Neural cell (in vitro differentiated cells): ENCODE data around the gene KCTD12. TPM values are rescaled to one million over a fixed set of nuclear protein-coding genes. Genes with fewer than 3 reads are reported as not detected.

Experiments
- H2AFZ ChIP-seq: fragments of 200-600, 300-800 bp; sonication (generic), shearing (Covaris generic); 2 replicates; pipeline ENCODE4 v1.6.0; 2014; ENCODE audit warnings: low read depth, mild to moderate bottlenecking, antibody characterized with exemption, low read length, moderate library complexity
- H3F3A ChIP-seq: fragments of 200-600 bp; shearing (Covaris generic); 2 replicates; pipeline ENCODE4 v1.6.1; 2016; ENCODE audit warnings: mild to moderate bottlenecking, moderate library complexity, mixed read lengths, antibody characterized with exemption, low read length; ENCODE audit not compliant: insufficient read depth, poor library complexity, severe bottlenecking
- H3K27ac ChIP-seq: fragments of 200-600, 300-800 bp; sonication (generic), shearing (Covaris generic); 2 replicates; pipeline ENCODE4 v1.5.1; 2014; ENCODE audit warnings: mild to moderate bottlenecking, low read length, moderate library complexity
- H3K27me3 ChIP-seq: fragments of 300-800, 200-600 bp; sonication (generic), shearing (Covaris generic); 2 replicates; pipeline ENCODE4 v1.6.0; 2014; ENCODE audit warnings: mild to moderate bottlenecking, low read depth, low read length, moderate library complexity; ENCODE audit not compliant: insufficient read depth
- H3K36me3 ChIP-seq: fragments of 300-800, 200-600 bp; sonication (generic), shearing (Covaris generic); 2 replicates; pipeline ENCODE4 v1.5.1; 2014; ENCODE audit warnings: mild to moderate bottlenecking, antibody characterized with exemption, low read length, moderate library complexity; ENCODE audit not compliant: insufficient read depth
- H3K4me2 ChIP-seq: fragments of 300-800, 200-600 bp; sonication (generic), shearing (Covaris generic); 2 replicates; pipeline ENCODE4 v1.6.0; 2014; ENCODE audit warnings: mild to moderate bottlenecking, low read length
- H3K4me3 ChIP-seq: fragments of 300-800, 200-600 bp; sonication (generic), shearing (Covaris generic); 2 replicates; pipeline ENCODE4 v1.5.1; 2014; ENCODE audit warnings: mild to moderate bottlenecking, low read length, moderate library complexity
- H3K79me2 ChIP-seq: fragments of 200-600 bp; shearing (Covaris generic); replicated peaks from 2 replicates; pipeline ENCODE4 v1.6.0; 2014; ENCODE audit warnings: mild to moderate bottlenecking, low read length, moderate library complexity; ENCODE audit not compliant: insufficient read depth
- H3K9ac ChIP-seq: fragments of 300-800, 200-600 bp; sonication (generic), shearing (Covaris generic); 2 replicates; pipeline ENCODE4 v1.6.1; 2016; ENCODE audit warnings: mild to moderate bottlenecking, low read length, mixed read lengths
- H3K9me2 ChIP-seq: fragments of 200-600 bp; shearing (Covaris generic); 2 replicates; pipeline ENCODE4 v1.6.1; 2016; ENCODE audit warnings: mild to moderate bottlenecking, low read length, mixed read lengths; ENCODE audit not compliant: insufficient read depth
- H3K9me3 ChIP-seq: fragments of 200-600, 300-800 bp; sonication (generic), shearing (Covaris generic); 2 replicates; pipeline ENCODE4 v1.6.1; 2016; ENCODE audit warnings: mild to moderate bottlenecking, mixed run types, low read length, moderate library complexity, mixed read lengths
- H4K20me1 ChIP-seq: fragments of 200-600 bp; shearing (Covaris generic); 2 replicates; pipeline ENCODE4 v1.6.1; 2016; ENCODE audit warnings: mild to moderate bottlenecking, mixed run types; ENCODE audit not compliant: insufficient read depth
- EP300 ChIP-seq: fragments of 450-650 bp; conservative IDR thresholded peaks from 2 replicates; pipeline ENCODE4 v1.6.1; 2014; ENCODE audit warnings: antibody characterized with exemption, mild to moderate bottlenecking, moderate library complexity; ENCODE audit not compliant: poor library complexity, severe bottlenecking
- EZH2 ChIP-seq: fragments of 200-600, 300-800 bp; shearing (Covaris generic), sonication (generic); IDR thresholded peaks from 2 replicates; pipeline ENCODE4 v1.6.1; 2014; ENCODE audit warnings: antibody characterized with exemption, low read length, borderline replicate concordance, mild to moderate bottlenecking; ENCODE audit not compliant: insufficient read depth, poor library complexity, severe bottlenecking
- MXI1 ChIP-seq: fragments of 450-650 bp; conservative IDR thresholded peaks from 2 replicates; pipeline ENCODE4 v1.6.1; 2014; ENCODE audit warnings: antibody characterized with exemption, mild to moderate bottlenecking; ENCODE audit not compliant: poor library complexity, severe bottlenecking
- POLR2AphosphoS5 ChIP-seq: IDR thresholded peaks from 2 replicates; pipeline ENCODE4 v1.6.1; 2012
- RAD21 ChIP-seq: fragments of 450-650 bp; conservative IDR thresholded peaks from 2 replicates; pipeline ENCODE4 v1.6.1; 2014; ENCODE audit warnings: antibody characterized with exemption, mild to moderate bottlenecking, moderate library complexity
- SMC3 ChIP-seq: fragments of 450-650 bp; conservative IDR thresholded peaks from 2 replicates; pipeline ENCODE4 v1.6.1; 2014; ENCODE audit warnings: antibody characterized with exemption, mild to moderate bottlenecking, moderate library complexity; ENCODE audit not compliant: poor library complexity
- TAF1 ChIP-seq: IDR thresholded peaks from 2 replicates; pipeline ENCODE4 v1.6.1; 2012; ENCODE audit warnings: low read depth
- polyA plus RNA-seq: library from polyadenylated mRNA; depleted of rRNA; stranded (reverse); fragments of >200 nt; gene quantifications from 2 replicates; pipeline ENCODE4 v1.2.3, GENCODE V29; 2014
- TF ChIP-seq, protein P1 (sequence below): IDR thresholded peaks from 2 replicates; pipeline ENCODE4 v1.6.1; 2012; ENCODE audit warnings: borderline replicate concordance
- TF ChIP-seq, protein P2 (sequence below): fragments of 450-650 bp; IDR thresholded peaks from 2 replicates; pipeline ENCODE4 v1.5.1; 2014; ENCODE audit warnings: antibody characterized with exemption, mild to moderate bottlenecking, moderate library complexity; ENCODE audit not compliant: poor library complexity, severe bottlenecking

Gene KCTD12
- polyA plus RNA-seq, 1 donor from 2014 or later: 2.7 TPM

DNA sequence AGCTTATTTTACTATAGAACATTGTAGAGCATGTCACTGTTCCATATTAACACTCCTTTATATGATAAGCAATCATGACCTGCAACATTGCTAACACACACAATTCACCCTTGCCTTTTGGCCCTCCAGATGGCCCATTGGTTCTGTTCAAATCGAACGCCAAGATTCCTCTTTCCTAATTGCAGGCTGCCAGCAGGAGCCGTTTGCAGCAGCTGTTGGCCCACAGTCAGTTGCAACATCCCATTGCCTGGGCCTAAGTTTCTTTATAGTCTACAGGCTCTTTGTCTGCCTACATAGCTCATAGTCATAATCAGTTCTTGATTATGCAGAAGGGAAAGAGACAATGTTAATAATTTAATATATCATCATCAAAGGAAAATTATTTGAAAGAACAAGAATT, 37.6 kb downstream of the KCTD12 start:
- Histone ChIP-seq H3K9ac (no peak overlapping the region), H3K4me3 (no peak overlapping the region), H4K20me1 (no peaks in the 10 kb centered on the region), H3K4me2 (no peak overlapping the region), H3K27ac (no peak overlapping the region), H3F3A (no peaks in the 10 kb centered on the region), H3K9me3 (no peaks in the 10 kb centered on the region), H3K9me2 (no peaks in the 10 kb centered on the region), H3K79me2 (no peaks in the 10 kb centered on the region), H3K27me3 (no peaks in the 10 kb centered on the region), H3K36me3 (no peaks in the 10 kb centered on the region), H2AFZ (no peak overlapping the region)
- TF ChIP-seq, protein P1, sequence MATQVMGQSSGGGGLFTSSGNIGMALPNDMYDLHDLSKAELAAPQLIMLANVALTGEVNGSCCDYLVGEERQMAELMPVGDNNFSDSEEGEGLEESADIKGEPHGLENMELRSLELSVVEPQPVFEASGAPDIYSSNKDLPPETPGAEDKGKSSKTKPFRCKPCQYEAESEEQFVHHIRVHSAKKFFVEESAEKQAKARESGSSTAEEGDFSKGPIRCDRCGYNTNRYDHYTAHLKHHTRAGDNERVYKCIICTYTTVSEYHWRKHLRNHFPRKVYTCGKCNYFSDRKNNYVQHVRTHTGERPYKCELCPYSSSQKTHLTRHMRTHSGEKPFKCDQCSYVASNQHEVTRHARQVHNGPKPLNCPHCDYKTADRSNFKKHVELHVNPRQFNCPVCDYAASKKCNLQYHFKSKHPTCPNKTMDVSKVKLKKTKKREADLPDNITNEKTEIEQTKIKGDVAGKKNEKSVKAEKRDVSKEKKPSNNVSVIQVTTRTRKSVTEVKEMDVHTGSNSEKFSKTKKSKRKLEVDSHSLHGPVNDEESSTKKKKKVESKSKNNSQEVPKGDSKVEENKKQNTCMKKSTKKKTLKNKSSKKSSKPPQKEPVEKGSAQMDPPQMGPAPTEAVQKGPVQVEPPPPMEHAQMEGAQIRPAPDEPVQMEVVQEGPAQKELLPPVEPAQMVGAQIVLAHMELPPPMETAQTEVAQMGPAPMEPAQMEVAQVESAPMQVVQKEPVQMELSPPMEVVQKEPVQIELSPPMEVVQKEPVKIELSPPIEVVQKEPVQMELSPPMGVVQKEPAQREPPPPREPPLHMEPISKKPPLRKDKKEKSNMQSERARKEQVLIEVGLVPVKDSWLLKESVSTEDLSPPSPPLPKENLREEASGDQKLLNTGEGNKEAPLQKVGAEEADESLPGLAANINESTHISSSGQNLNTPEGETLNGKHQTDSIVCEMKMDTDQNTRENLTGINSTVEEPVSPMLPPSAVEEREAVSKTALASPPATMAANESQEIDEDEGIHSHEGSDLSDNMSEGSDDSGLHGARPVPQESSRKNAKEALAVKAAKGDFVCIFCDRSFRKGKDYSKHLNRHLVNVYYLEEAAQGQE: no peak
- TF ChIP-seq MXI1 (no peak), POLR2AphosphoS5 (no peak), EP300 (no peak), EZH2 (no peak), RAD21 (no peak), TAF1 (no peak), SMC3 (no peak)
- TF ChIP-seq, protein P2, sequence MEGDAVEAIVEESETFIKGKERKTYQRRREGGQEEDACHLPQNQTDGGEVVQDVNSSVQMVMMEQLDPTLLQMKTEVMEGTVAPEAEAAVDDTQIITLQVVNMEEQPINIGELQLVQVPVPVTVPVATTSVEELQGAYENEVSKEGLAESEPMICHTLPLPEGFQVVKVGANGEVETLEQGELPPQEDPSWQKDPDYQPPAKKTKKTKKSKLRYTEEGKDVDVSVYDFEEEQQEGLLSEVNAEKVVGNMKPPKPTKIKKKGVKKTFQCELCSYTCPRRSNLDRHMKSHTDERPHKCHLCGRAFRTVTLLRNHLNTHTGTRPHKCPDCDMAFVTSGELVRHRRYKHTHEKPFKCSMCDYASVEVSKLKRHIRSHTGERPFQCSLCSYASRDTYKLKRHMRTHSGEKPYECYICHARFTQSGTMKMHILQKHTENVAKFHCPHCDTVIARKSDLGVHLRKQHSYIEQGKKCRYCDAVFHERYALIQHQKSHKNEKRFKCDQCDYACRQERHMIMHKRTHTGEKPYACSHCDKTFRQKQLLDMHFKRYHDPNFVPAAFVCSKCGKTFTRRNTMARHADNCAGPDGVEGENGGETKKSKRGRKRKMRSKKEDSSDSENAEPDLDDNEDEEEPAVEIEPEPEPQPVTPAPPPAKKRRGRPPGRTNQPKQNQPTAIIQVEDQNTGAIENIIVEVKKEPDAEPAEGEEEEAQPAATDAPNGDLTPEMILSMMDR: no peak

DNA sequence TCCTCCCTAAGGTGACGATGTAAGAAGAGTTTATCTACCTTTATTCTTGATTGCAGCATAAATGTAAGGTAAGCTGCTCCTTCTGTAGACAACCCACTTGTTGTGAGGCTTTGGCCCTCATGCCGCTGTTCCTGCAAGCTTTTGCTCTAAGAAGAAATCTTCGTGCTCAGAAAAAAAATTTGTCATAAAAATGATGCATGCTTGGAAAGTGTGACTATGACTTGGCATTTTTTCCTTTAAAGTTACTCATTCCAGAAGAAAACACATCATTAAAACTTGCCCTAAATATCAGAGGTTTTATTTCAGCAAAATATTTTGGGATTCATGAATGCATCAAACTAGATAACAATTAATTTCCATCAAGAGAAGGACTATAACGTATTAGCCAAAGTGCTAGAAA, 39.8 kb downstream of the KCTD12 start:
- Histone ChIP-seq H3K9ac (no peak overlapping the region), H3K36me3 (no peaks in the 10 kb centered on the region), H3K9me2 (no peaks in the 10 kb centered on the region), H4K20me1 (no peaks in the 10 kb centered on the region), H3F3A (no peaks in the 10 kb centered on the region), H3K9me3 (no peaks in the 10 kb centered on the region), H3K4me3 (no peak overlapping the region), H3K79me2 (no peaks in the 10 kb centered on the region), H3K27me3 (no peaks in the 10 kb centered on the region), H2AFZ (no peak overlapping the region), H3K27ac (no peak overlapping the region), H3K4me2 (no peak overlapping the region)
- TF ChIP-seq, protein P1: no peak
- TF ChIP-seq SMC3 (no peak), EZH2 (no peak), EP300 (no peak), MXI1 (no peak), POLR2AphosphoS5 (no peak), RAD21 (no peak), TAF1 (no peak)
- TF ChIP-seq, protein P2: no peak
